CD14-positive monocyte (primary cell): ENCODE measurements around the gene ADRA2C. TPM values are rescaled to one million over a fixed set of nuclear protein-coding genes. Genes with fewer than 3 reads are reported as not detected.
A peak's percentile ranks its signal among the peaks of the same experiment; 100 is the strongest.

Source experiments
- DNase-seq, 3 donors: peaks; one replicate each; pipeline ENCODE4 v3.0.0-alpha.2; 2011 to 2022
- H2AFZ ChIP-seq: 2 replicates; pipeline ENCODE4 v1.6.0; 2012; ENCODE audit warnings: mild to moderate bottlenecking, low read depth, low read length, inconsistent platforms; ENCODE audit not compliant: insufficient read depth, poor library complexity, severe bottlenecking
- H3K27ac ChIP-seq, 2 donors: 1 replicate in 1 of 2; 2 replicates in 1 of 2; pipeline ENCODE4 v1.5.1; 2012 to 2013; ENCODE audit warnings: low read length in 2 of 2, control low read depth in 1 of 2, inconsistent platforms in 1 of 2, low read depth in 1 of 2, mild to moderate bottlenecking in 1 of 2
- H3K27me3 ChIP-seq, 2 donors: one replicate each; pipeline versions ENCODE4 v1.6.0 to v1.6.1; 2011 to 2013; ENCODE audit warnings: low read length in 2 of 2; ENCODE audit not compliant: control insufficient read depth in 2 of 2, insufficient read depth in 2 of 2
- H3K36me3 ChIP-seq, 2 donors: replicated peaks in 1 of 2; 1 replicate in 1 of 2; 2 replicates in 1 of 2; pipeline versions ENCODE4 v1.5.1 to v1.6.1; 2012 to 2013; ENCODE audit warnings: low read length in 2 of 2, control low read depth in 1 of 2, inconsistent platforms in 1 of 2, mild to moderate bottlenecking in 1 of 2; ENCODE audit not compliant: insufficient read depth in 2 of 2, control insufficient read depth in 1 of 2
- H3K4me1 ChIP-seq, 2 donors: 1 replicate in 1 of 2; 2 replicates in 1 of 2; pipeline versions ENCODE4 v1.5.1 to v1.6.1; 2012 to 2013; ENCODE audit warnings: low read length in 2 of 2, control low read depth in 1 of 2, inconsistent platforms in 1 of 2, mild to moderate bottlenecking in 1 of 2, moderate library complexity in 1 of 2; ENCODE audit not compliant: insufficient read depth in 2 of 2, control insufficient read depth in 1 of 2
- H3K4me2 ChIP-seq: replicated peaks from 2 replicates; pipeline ENCODE3; 2012; ENCODE audit warnings: low read length, moderate library complexity, mild to moderate bottlenecking; ENCODE audit not compliant: poor library complexity, severe bottlenecking; ENCODE audit errors: extremely low read depth
- H3K4me3 ChIP-seq, 3 experiments: fragments of 200-600 bp in 1 of 3; sonication (generic) in 1 of 3; replicated peaks in 1 of 3; 1 replicate in 2 of 3; 2 replicates in 1 of 3; pipeline ENCODE4 v1.5.1; 2011 to 2013; ENCODE audit warnings: low read length in 3 of 3, mild to moderate bottlenecking in 3 of 3, control low read depth in 2 of 3, low read depth in 2 of 3, inconsistent platforms in 1 of 3, moderate library complexity in 1 of 3
- H3K79me2 ChIP-seq: 2 replicates; pipeline ENCODE4 v1.6.0; 2012; ENCODE audit warnings: mild to moderate bottlenecking, control low read depth, inconsistent platforms, low read length, moderate library complexity; ENCODE audit not compliant: insufficient read depth
- H3K9ac ChIP-seq: 2 replicates; pipeline ENCODE4 v1.6.0; 2017; ENCODE audit warnings: low read length, mild to moderate bottlenecking; ENCODE audit not compliant: insufficient read depth, poor library complexity, severe bottlenecking
- H3K9me3 ChIP-seq, 2 donors: replicated peaks in 1 of 2; 1 replicate in 1 of 2; 2 replicates in 1 of 2; pipeline versions ENCODE4 v1.5.1 to v1.6.1; 2012 to 2013; ENCODE audit warnings: low read length in 2 of 2, control low read depth in 1 of 2; ENCODE audit not compliant: control insufficient read depth in 1 of 2, insufficient read depth in 1 of 2
- H4K20me1 ChIP-seq: 2 replicates; pipeline ENCODE4 v1.6.0; 2012; ENCODE audit warnings: mild to moderate bottlenecking, low read length, control low read depth, moderate library complexity; ENCODE audit not compliant: insufficient read depth
- H3K27ac Mint-ChIP-seq, 7 donors: one replicate each; pipeline ENCODE4 v1.8.0; 2020; ENCODE audit warnings: mild to moderate bottlenecking in 7 of 7, mixed read lengths in 7 of 7, moderate library complexity in 6 of 7, inconsistent platforms in 2 of 7
- H3K27me3 Mint-ChIP-seq, 3 donors: one replicate each; pipeline ENCODE4 v1.8.0; 2021 to 2022; ENCODE audit warnings: low read depth in 3 of 3, mild to moderate bottlenecking in 3 of 3, mixed read lengths in 3 of 3, moderate library complexity in 3 of 3, inconsistent platforms in 1 of 3
- H3K36me3 Mint-ChIP-seq, 2 donors: one replicate each; pipeline ENCODE4 v1.8.0; 2020; ENCODE audit warnings: mixed read lengths in 2 of 2, inconsistent platforms in 1 of 2, mild to moderate bottlenecking in 1 of 2
- H3K4me1 Mint-ChIP-seq: one replicate; pipeline ENCODE4 v1.8.0; 2020; ENCODE audit warnings: mild to moderate bottlenecking, mixed read lengths
- H3K4me3 Mint-ChIP-seq, 2 donors: one replicate each; pipeline ENCODE4 v1.8.0; 2020; ENCODE audit warnings: mild to moderate bottlenecking in 2 of 2, mixed read lengths in 2 of 2, moderate library complexity in 1 of 2
- H3K9me3 Mint-ChIP-seq, 7 donors: one replicate each; pipeline ENCODE4 v1.8.0; 2020 to 2022; ENCODE audit warnings: mixed read lengths in 7 of 7, mild to moderate bottlenecking in 6 of 7, moderate library complexity in 6 of 7, inconsistent platforms in 2 of 7
- WGBS: methylation state at CpG from one replicate; pipeline ENCODE4 v1.1.5; 2013; ENCODE audit warnings: missing lambda C conversion rate; ENCODE audit not compliant: insufficient coverage; 5-methylcytosine and 5-hydroxymethylcytosine counted together
- intact Hi-C, 2 donors: fragments of 100-400 bp; cut with micrococcal nuclease; formaldehyde crosslinking; loops; one replicate each; pipeline versions ENCODE4 v1.15.0 to v1.15.1; 2023
- polyA plus RNA-seq, 3 donors: library from polyadenylated mRNA; depleted of rRNA in 1 of 3; unstranded in 2 of 3; stranded (reverse) in 1 of 3; fragments of 300-500 nt in 2 of 3; fragments of >200 nt in 1 of 3; fragmentation: Illumina TruSeq in 2 of 3; gene quantifications; 1 replicate in 2 of 3; 2 replicates in 1 of 3; pipeline ENCODE4 v1.2.3, GENCODE V29; 2012 to 2021
- TF ChIP-seq, protein P1 (sequence below): fragments of 200-600 bp; IDR thresholded peaks from one replicate; pipeline ENCODE4 v1.8.0; 2022; ENCODE audit warnings: antibody characterized with exemption, mild to moderate bottlenecking

ADRA2C gene
- polyA plus RNA-seq, 3 donors: not detected

DNA sequence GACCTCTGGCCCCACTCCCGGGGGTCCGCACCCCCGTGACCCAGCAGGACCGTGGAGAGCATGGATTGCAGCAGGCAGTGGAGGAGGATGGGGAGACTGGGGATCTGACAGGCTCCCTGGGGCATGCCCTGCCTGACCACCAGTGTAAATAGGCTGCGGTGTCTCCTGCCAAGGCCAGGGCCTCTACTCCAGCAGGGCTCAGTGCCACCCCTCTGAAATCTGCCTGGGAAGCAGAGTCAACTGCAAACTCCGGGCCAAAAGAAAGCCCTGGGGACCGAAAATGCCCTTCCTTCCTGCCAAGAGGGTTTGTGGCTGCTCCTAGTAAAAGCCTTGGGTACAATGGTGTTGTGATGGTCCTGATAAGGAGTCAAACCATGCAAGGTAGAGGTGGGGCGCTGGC is 6.4 kb downstream of the ADRA2C start:
- H3K27me3 ChIP-seq: peaks cover 0 to 19% of the 10 kb centered on the region in 2 donors

DNA sequence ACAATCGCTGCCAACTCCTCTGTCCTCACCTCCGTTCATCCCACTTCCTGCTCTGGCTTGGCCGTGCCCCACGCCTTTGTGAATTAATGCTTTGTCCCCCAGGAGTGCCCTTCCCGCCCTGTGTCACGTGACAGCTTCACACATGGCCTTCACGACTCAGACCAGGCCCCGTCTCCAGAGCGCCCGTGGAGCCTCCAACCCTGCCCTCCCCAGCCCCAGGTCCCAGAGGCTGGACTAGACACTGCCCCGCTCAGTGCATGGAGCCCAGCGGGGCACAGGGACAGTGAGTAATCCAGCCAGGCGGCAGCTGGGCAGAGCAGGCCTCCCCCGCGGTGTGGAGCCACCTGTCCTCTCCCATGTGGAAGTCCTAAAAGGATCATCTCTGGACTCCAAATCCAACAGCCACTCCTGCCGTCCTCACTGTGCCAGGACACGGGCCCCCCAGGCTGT is 7.4 kb downstream of the ADRA2C start:
- H3K4me1 ChIP-seq: no peaks in the 10 kb centered on the region
- H2AFZ ChIP-seq: no peak overlapping the region
- DNase-seq: no peak
- TF ChIP-seq, protein P1, sequence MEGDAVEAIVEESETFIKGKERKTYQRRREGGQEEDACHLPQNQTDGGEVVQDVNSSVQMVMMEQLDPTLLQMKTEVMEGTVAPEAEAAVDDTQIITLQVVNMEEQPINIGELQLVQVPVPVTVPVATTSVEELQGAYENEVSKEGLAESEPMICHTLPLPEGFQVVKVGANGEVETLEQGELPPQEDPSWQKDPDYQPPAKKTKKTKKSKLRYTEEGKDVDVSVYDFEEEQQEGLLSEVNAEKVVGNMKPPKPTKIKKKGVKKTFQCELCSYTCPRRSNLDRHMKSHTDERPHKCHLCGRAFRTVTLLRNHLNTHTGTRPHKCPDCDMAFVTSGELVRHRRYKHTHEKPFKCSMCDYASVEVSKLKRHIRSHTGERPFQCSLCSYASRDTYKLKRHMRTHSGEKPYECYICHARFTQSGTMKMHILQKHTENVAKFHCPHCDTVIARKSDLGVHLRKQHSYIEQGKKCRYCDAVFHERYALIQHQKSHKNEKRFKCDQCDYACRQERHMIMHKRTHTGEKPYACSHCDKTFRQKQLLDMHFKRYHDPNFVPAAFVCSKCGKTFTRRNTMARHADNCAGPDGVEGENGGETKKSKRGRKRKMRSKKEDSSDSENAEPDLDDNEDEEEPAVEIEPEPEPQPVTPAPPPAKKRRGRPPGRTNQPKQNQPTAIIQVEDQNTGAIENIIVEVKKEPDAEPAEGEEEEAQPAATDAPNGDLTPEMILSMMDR: no peak
- peaks cover 5 to 26% (median 25%) of the 10 kb centered on the region in 3 donors for H3K27me3 Mint-ChIP-seq
- no peaks in the 10 kb centered on the region for H3K4me1 Mint-ChIP-seq
- no peaks in the 10 kb centered on the region for H3K36me3 ChIP-seq
- no peak overlapping the region for H3K4me3 ChIP-seq
- no peaks in the 10 kb centered on the region for H3K36me3 Mint-ChIP-seq
- intact Hi-C loops: no loop called here
- H3K27ac ChIP-seq: no peak overlapping the region
- H3K9me3 Mint-ChIP-seq: peaks cover 0 to 2% (median under 1%) of the 10 kb centered on the region in 7 donors
- H3K4me3 Mint-ChIP-seq: no peak overlapping the region
- no peaks in the 10 kb centered on the region for H3K9me3 ChIP-seq
- H3K27ac Mint-ChIP-seq: no peak overlapping the region
- peaks cover 0 to 11% of the 10 kb centered on the region in 2 donors for H3K27me3 ChIP-seq
- 86% methylated on average over 15 of the region's 17 CpGs for WGBS
- no peaks in the 10 kb centered on the region for H3K79me2 ChIP-seq
- H4K20me1 ChIP-seq: no peaks in the 10 kb centered on the region
- H3K4me2 ChIP-seq: no peak overlapping the region
- H3K9ac ChIP-seq: no peak overlapping the region

More for the DNA sequence above, 6.4 kb downstream of the ADRA2C start:
- H4K20me1 ChIP-seq: no peaks in the 10 kb centered on the region
- Mint-ChIP-seq H3K27ac (no peak overlapping the region), H3K4me1 (peaks cover under 1% of the 10 kb centered on the region), H3K36me3 (peaks cover 0 to under 1% of the 10 kb centered on the region in 2 donors), H3K9me3 (peaks cover 0 to 3% (median under 1%) of the 10 kb centered on the region in 7 donors), H3K4me3 (peak overlapping the region in 1 of 2 donors; percentile 45), H3K27me3 (peaks cover 12 to 36% (median 33%) of the 10 kb centered on the region in 3 donors)
- no peak overlapping the region for H3K27ac ChIP-seq
- intact Hi-C loops: no loop called here
- H3K4me3 ChIP-seq: no peak overlapping the region
- no peaks in the 10 kb centered on the region for H3K9me3 ChIP-seq
- H2AFZ ChIP-seq: no peak overlapping the region
- 78% methylated on average over 7 of the region's 8 CpGs for WGBS
- no peaks in the 10 kb centered on the region for H3K79me2 ChIP-seq
- TF ChIP-seq, protein P1: no peak
- DNase-seq: no peak
- H3K4me1 ChIP-seq: no peaks in the 10 kb centered on the region
- H3K36me3 ChIP-seq: no peaks in the 10 kb centered on the region
- no peak overlapping the region for H3K9ac ChIP-seq
- no peak overlapping the region for H3K4me2 ChIP-seq
